Endothelial cell of umbilical vein (primary cell): ENCODE data around the gene TMEM95.

Experiments
- EZH2 ChIP-seq: IDR thresholded peaks from 2 replicates; pipeline ENCODE4 v1.6.1; 2012; ENCODE audit warnings: borderline replicate concordance, low read depth, mild to moderate bottlenecking, moderate library complexity, low read length, inconsistent platforms; ENCODE audit not compliant: severe bottlenecking
- FOS ChIP-seq: IDR thresholded peaks from 2 replicates; pipeline ENCODE4 v1.6.1; 2011; ENCODE audit warnings: mild to moderate bottlenecking, low read length, moderate library complexity, borderline replicate concordance; ENCODE audit not compliant: insufficient read depth
- POLR2A ChIP-seq: IDR thresholded peaks from 2 replicates; pipeline ENCODE4 v1.6.1; 2012; ENCODE audit warnings: low read depth, mild to moderate bottlenecking, control low read depth, low read length
- POLR2AphosphoS5 ChIP-seq: IDR thresholded peaks from 2 replicates; pipeline ENCODE4 v1.6.1; 2012; ENCODE audit warnings: low read depth, mild to moderate bottlenecking, control low read depth, low read length, moderate library complexity; ENCODE audit not compliant: insufficient read depth
- TF ChIP-seq, protein P1 (sequence below), 2 donors: IDR thresholded peaks; 1 replicate in 1 of 2; 2 replicates in 1 of 2; pipeline ENCODE4 v1.5.1; 2011; ENCODE audit warnings: low read length in 2 of 2, mild to moderate bottlenecking in 2 of 2, moderate library complexity in 2 of 2, control low read depth in 1 of 2, inconsistent platforms in 1 of 2, low read depth in 1 of 2; ENCODE audit not compliant: insufficient read depth in 1 of 2; ENCODE audit errors: extremely low read depth in 1 of 2

DNA sequence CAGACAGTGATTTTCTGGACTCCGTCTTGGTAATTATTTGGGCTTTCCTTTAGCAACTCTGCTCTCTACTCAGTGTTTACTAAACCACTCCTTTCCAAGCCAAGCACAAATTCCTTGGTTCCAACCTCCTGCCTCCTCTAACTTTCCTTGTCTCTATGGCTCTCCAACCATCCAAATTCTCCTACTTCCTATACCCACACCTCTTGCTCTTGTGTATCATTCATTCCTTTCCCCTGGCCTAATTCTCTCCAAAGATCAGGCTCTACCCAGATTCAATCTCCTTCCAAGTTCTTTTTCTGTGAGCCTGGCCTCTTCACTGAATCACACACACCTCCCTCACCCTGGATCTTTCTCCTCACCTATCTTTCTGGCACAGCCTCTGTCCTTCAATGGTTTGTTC, 26.9 kb upstream of the TMEM95 start:
- TF ChIP-seq POLR2A (no peak), POLR2AphosphoS5 (no peak), EZH2 (no peak), FOS (no peak)
- TF ChIP-seq, protein P1, sequence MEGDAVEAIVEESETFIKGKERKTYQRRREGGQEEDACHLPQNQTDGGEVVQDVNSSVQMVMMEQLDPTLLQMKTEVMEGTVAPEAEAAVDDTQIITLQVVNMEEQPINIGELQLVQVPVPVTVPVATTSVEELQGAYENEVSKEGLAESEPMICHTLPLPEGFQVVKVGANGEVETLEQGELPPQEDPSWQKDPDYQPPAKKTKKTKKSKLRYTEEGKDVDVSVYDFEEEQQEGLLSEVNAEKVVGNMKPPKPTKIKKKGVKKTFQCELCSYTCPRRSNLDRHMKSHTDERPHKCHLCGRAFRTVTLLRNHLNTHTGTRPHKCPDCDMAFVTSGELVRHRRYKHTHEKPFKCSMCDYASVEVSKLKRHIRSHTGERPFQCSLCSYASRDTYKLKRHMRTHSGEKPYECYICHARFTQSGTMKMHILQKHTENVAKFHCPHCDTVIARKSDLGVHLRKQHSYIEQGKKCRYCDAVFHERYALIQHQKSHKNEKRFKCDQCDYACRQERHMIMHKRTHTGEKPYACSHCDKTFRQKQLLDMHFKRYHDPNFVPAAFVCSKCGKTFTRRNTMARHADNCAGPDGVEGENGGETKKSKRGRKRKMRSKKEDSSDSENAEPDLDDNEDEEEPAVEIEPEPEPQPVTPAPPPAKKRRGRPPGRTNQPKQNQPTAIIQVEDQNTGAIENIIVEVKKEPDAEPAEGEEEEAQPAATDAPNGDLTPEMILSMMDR (IDR thresholded peaks at IDR 0.05; ENCODE audit: extremely low read depth in 1 of 2, insufficient read depth in 1 of 2, low read depth in 1 of 2, low read length in 2 of 2): no peak
